Measurements from ENCODE around the gene CELSR2. TPM values are rescaled to one million over a fixed set of nuclear protein-coding genes. Genes with fewer than 3 reads are reported as not detected.

CELSR2 gene
- total and polyA plus RNA-seq, 2 of the 8 experiments (the other 6 are each of a cell fraction or from before 2014, with no cell fraction given) = 12.0 to 27.7 TPM

DNA sequence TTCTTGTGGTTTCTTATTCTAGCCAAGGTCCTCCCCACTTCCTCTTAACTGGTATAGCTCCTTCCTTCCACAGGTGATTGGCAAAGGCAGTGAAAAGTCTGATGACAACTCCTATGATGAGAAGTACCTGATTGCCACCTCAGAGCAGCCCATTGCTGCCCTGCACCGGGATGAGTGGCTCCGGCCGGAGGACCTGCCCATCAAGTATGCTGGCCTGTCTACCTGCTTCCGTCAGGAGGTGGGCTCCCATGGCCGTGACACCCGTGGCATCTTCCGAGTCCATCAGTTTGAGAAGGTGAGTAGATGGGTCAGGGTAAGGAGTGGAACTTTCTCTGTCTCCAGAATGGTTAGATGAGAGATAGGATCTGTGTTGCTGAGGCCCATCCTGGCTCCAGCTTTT, 14.2 kb upstream of the CELSR2 start:
- no peak overlapping the region for H3K56ac ChIP-seq (replicated peaks; ENCODE audit: insufficient read length, low read depth, low read length)
- H4K5ac ChIP-seq (ENCODE audit: insufficient read length, low read depth, low read length) = no peak overlapping the region
- ChIA-PET POLR2A (ENCODE audit: partially characterized antibody) (interaction anchor here (0.6 to 15.9 kb wide), 3 partner anchors 17 to 86 kb away, joined by 3 to 252 read pairs (median 5); partner anchors contain the start of gene CELSR2), CTCF (ENCODE audit: partially characterized antibody) (interaction anchor here (1.1 to 28.7 kb wide), 5 partner anchors 11 to 244 kb away, joined by 3 to 651 read pairs (median 95); partner anchors contain the start of genes CELSR2 and SARS1)
- peaks cover 17 to 85% (median 52%) of the 10 kb centered on the region in 4 experiments for H3K36me3 ChIP-seq (ENCODE audit: control insufficient read depth in 2 of 4, insufficient read depth in 4 of 4, low read length in 3 of 4)
- H2BK15ac ChIP-seq (ENCODE audit: low read length) = no peak overlapping the region
- H2BK5ac ChIP-seq (ENCODE audit: low read depth, low read length) = no peak overlapping the region
- 0 out of 2 replicates have a peak, but pooled peaks cover 3% of the 10 kb centered on the region for H3K23me2 ChIP-seq (ENCODE audit: low read depth, low read length)
- H3K27ac ChIP-seq (ENCODE audit: low read depth, low read length) = no peak overlapping the region
- no peak overlapping the region for H3K4ac ChIP-seq (replicated peaks; ENCODE audit: insufficient read length, low read depth, low read length)
- H2BK20ac ChIP-seq (ENCODE audit: low read length) = no peak overlapping the region
- DNase-seq (ENCODE audit: low read depth in 1 of 2, low spot score in 2 of 2) (no peak), FAIRE-seq (no peak)
- no peaks in the 10 kb centered on the region for H4K20me1 ChIP-seq (replicated peaks in 1 of 2; ENCODE audit: control insufficient read depth in 1 of 2, insufficient read depth in 2 of 2, low read length in 2 of 2)
- no peak overlapping the region for H3K23ac ChIP-seq (ENCODE audit: insufficient read length)
- 0 out of 2 replicates have a peak, but pooled peaks cover 2% of the 10 kb centered on the region for H3K79me1 ChIP-seq (ENCODE audit: low read depth, low read length)
- no peak overlapping the region for H2BK12ac ChIP-seq (ENCODE audit: low read depth, low read length)
- H3K9ac ChIP-seq (replicated peaks in 1 of 4; ENCODE audit: extremely low read depth in 1 of 4, low read depth in 3 of 4, low read length in 3 of 4) = no peak overlapping the region
- no peak for TF ChIP-seq NRF1 (IDR thresholded peaks at IDR 0.05; ENCODE audit: low read depth, low read length)
- TF ChIP-seq SRF (IDR thresholded peaks at IDR 0.05; ENCODE audit: low read depth, low read length) = no peak
- no peak for TF ChIP-seq POLR2A (IDR thresholded peaks at IDR 0.05; ENCODE audit: control extremely low read depth in 1 of 2, low read depth in 2 of 2, low read length in 2 of 2)
- no peak for TF ChIP-seq POU5F1 (IDR thresholded peaks at IDR 0.05; ENCODE audit: low read depth, low read length)
- TF ChIP-seq FOSL1 (IDR thresholded peaks at IDR 0.05; ENCODE audit: insufficient read depth, low read depth, low read length) = no peak
- no peak for TF ChIP-seq TCF12 (IDR thresholded peaks at IDR 0.05; ENCODE audit: low read depth, low read length)
- TF ChIP-seq SIX5 (IDR thresholded peaks at IDR 0.05; ENCODE audit: low read depth, low read length) = no peak
- no peak for TF ChIP-seq RAD21 (IDR thresholded peaks at IDR 0.05 in 1 of 2, conservative IDR thresholded peaks at IDR 0.05 in 1 of 2; ENCODE audit: low read depth in 2 of 2, low read length in 2 of 2)
- TF ChIP-seq EGR1 (IDR thresholded peaks at IDR 0.05; ENCODE audit: borderline replicate concordance, low read depth, low read length) = no peak
- no peak for TF ChIP-seq BACH1 (IDR thresholded peaks at IDR 0.05; ENCODE audit: low read length)
- no peak for TF ChIP-seq CTBP2 (IDR thresholded peaks at IDR 0.05; ENCODE audit: borderline replicate concordance, insufficient read depth, insufficient read length, low read length)
- no peak for TF ChIP-seq TAF7 (optimal IDR thresholded peaks at IDR 0.05; ENCODE audit: borderline replicate concordance, low read depth, low read length)
- TF ChIP-seq SP4 (IDR thresholded peaks at IDR 0.05; ENCODE audit: low read length) = no peak
- no peak for TF ChIP-seq ASH2L (IDR thresholded peaks at IDR 0.05; ENCODE audit: low read length)
- no peak for TF ChIP-seq CHD2 (IDR thresholded peaks at IDR 0.05; ENCODE audit: low read length)
- H4K8ac ChIP-seq (ENCODE audit: extremely low read depth, insufficient read depth, low read length) = no peak overlapping the region
- no peak overlapping the region for H4K91ac ChIP-seq (replicated peaks; ENCODE audit: insufficient read length, low read length)
- H3K4me1 ChIP-seq (replicated peaks in 1 of 4; ENCODE audit: control insufficient read depth in 3 of 4, insufficient read depth in 4 of 4, low read length in 3 of 4) = peaks cover 14 to 34% (median 28%) of the 10 kb centered on the region in 4 experiments
- no peaks in the 10 kb centered on the region for H3K9me3 ChIP-seq (ENCODE audit: insufficient read depth in 2 of 2, low read depth in 1 of 2, low read length in 1 of 2)
- no peak overlapping the region for H3K14ac ChIP-seq (ENCODE audit: insufficient read length)
- no peak overlapping the region for H2AFZ ChIP-seq (ENCODE audit: low read length)
- no peaks in the 10 kb centered on the region for H3K27me3 ChIP-seq (replicated peaks in 1 of 4; ENCODE audit: control insufficient read depth in 3 of 4, extremely low read depth in 1 of 4, insufficient read depth in 3 of 4, low read length in 3 of 4)
- no peak overlapping the region for H3K4me2 ChIP-seq (ENCODE audit: insufficient read depth in 1 of 2, low read depth in 2 of 2, low read length in 2 of 2)
- H3K4me3 ChIP-seq (ENCODE audit: extremely low read depth in 1 of 4, insufficient read depth in 2 of 4, low read depth in 3 of 4, low read length in 4 of 4) = no peak overlapping the region
- H2BK120ac ChIP-seq (replicated peaks; ENCODE audit: low read depth, low read length) = no peak overlapping the region
- H3K79me2 ChIP-seq (ENCODE audit: control insufficient read depth in 1 of 2, insufficient read depth in 2 of 2, low read length in 2 of 2) = peaks cover 0 to 6% of the 10 kb centered on the region in 2 experiments; a peak in 1 of 4 replicates
- H2AK5ac ChIP-seq (ENCODE audit: low read depth, low read length) = no peak overlapping the region
- 94% methylated on average over 7 of the region's 7 CpGs; no CpG with 5 or more reads in 1 of the 2 experiments for WGBS, 2 experiments (ENCODE audit: extremely low coverage in 1 of 2, insufficient coverage in 1 of 2, insufficient read length in 1 of 2, insufficient replicate concordance in 2 of 2, low coverage in 1 of 2, low lambda C conversion rate in 2 of 2, missing lambda C conversion rate in 1 of 2)
- no peak overlapping the region for H3K18ac ChIP-seq (ENCODE audit: extremely low read depth, low read length)

All from H1 (cell line).